Stimulated activated CD4-positive, alpha-beta T cell treated with anti-CD3 and anti-CD28 coated beads, Interleukin-15, amount 100 ng/mL, for 1 hour (primary cell): ENCODE results near the gene YDJC.
"Not testable (repeated sequence)": the region's sequence is repeated elsewhere in the genome, so short reads cannot be mapped to it uniquely, and the experiment has no call there.

Source experiments
- DNase-seq, 2 donors: peaks; one replicate each; pipeline ENCODE4 v3.0.0-alpha.2; 2020; ENCODE audit warnings: low read depth in 1 of 2, low spot score in 1 of 2

The YDJC gene

GRCh38 chr22:21629255-21630149 lies at the start of gene YDJC:
TSS of gene YDJC (minus strand) at chr22:21630022. CDS start at chr22:21630014, 8 bp downstream.
- peak; percentile 91 to 93 for DNase-seq

GRCh38 chr22:21679383-21679782 lies 49.6 kb upstream of the YDJC start:
- DNase-seq: no peak

- not testable (repeated sequence) for DNase-seq
Observed at GRCh38 chr22:21678842-21679241, 49.0 kb upstream of the YDJC start.

GRCh38 chr22:21677606-21678443 lies 48.0 kb upstream of the YDJC start:
- no peak for DNase-seq

- no peak for DNase-seq
Observed at GRCh38 chr22:21674638-21675245, 44.9 kb upstream of the YDJC start.

- no peak for DNase-seq
Observed at GRCh38 chr22:21673534-21674321, 43.9 kb upstream of the YDJC start.

GRCh38 chr22:21672107-21672629 lies 42.3 kb upstream of the YDJC start:
- DNase-seq: no peak

GRCh38 chr22:21669026-21669425 lies 39.2 kb upstream of the YDJC start:
- no peak for DNase-seq

GRCh38 chr22:21666786-21667185 lies 37.0 kb upstream of the YDJC start:
- DNase-seq: no peak

- no peak for DNase-seq
Observed at GRCh38 chr22:21665047-21665851, 35.4 kb upstream of the YDJC start.

GRCh38 chr22:21663738-21664137 lies 33.9 kb upstream of the YDJC start:
- no peak for DNase-seq

GRCh38 chr22:21661991-21662390 lies 32.2 kb upstream of the YDJC start:
- no peak for DNase-seq

GRCh38 chr22:21660904-21661303 lies 31.1 kb upstream of the YDJC start:
- no peak for DNase-seq

- no peak for DNase-seq
Observed at GRCh38 chr22:21659864-21660525, 30.2 kb upstream of the YDJC start.

- DNase-seq: peak; percentile 58 to 69
Observed at GRCh38 chr22:21657360-21658032, 27.7 kb upstream of the YDJC start.

- no peak for DNase-seq
Observed at GRCh38 chr22:21657020-21657359, 27.2 kb upstream of the YDJC start.

GRCh38 chr22:21652547-21653545 lies 23.0 kb upstream of the YDJC start:
- DNase-seq: no peak
